ENCODE data around the gene CLEC4G. TPM values are rescaled to one million over a fixed set of nuclear protein-coding genes. Genes with fewer than 3 reads are reported as not detected.

CLEC4G gene
- total and polyA plus RNA-seq, 2 of the 13 experiments (the other 11 are each of a cell fraction or from before 2014, with no cell fraction given) = not detected

DNA sequence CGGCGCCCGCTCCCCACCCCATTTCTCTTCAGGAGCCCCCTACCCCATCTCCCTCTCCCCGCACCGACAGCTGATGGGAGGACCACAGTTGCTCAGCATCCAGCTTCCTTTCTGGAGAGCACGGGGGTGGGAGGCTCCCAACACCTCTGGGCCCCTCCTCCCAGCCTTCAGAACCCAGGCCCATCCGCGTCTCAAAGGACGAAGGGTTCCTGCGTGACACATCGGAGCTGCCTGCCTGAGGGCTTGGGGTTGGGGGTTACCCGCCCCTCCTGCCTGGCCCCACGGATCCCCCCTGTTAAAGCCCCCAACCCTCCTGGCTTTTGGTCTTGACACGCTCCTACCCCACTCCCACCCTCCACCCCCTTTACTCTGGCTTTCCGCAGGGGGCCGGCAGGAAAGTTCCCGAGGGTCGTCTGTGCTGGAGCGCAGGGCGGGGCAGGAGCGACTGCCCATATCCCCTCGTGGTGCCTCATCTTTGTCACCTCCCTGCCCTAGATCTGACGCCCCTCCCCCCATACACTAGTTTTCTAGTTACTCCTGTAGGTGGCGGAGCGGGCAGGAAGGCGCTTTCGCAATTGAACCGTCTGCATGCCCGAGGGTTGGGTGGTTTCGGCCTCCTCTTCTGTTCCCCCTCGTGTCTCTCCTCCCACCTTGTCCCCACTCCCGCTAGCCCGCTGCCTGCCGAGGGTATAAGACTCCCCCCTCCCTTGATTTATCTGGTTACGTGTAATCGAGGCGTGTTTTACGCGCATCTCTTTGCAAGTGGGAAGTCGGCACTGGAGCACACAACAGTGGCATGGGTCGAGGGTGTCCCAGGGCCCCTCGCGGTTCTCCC is 50.4 kb downstream of the CLEC4G start (continued):
- TF ChIP-seq, protein P1, sequence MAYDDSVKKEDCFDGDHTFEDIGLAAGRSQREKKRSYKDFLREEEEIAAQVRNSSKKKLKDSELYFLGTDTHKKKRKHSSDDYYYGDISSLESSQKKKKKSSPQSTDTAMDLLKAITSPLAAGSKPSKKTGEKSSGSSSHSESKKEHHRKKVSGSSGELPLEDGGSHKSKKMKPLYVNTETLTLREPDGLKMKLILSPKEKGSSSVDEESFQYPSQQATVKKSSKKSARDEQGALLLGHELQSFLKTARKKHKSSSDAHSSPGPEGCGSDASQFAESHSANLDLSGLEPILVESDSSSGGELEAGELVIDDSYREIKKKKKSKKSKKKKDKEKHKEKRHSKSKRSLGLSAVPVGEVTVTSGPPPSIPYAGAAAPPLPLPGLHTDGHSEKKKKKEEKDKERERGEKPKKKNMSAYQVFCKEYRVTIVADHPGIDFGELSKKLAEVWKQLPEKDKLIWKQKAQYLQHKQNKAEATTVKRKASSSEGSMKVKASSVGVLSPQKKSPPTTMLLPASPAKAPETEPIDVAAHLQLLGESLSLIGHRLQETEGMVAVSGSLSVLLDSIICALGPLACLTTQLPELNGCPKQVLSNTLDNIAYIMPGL (CRISPR knock-in tag; IDR thresholded peaks at IDR 0.05; ENCODE audit: borderline replicate concordance in 1 of 2, low read depth in 1 of 2) = peak in 1 of 2 experiments; percentile 75; a peak in 3 of 4 replicates
- no peak for TF ChIP-seq SAFB2 (CRISPR knock-in tag; IDR thresholded peaks at IDR 0.05; ENCODE audit: borderline replicate concordance, low read depth)
- TF ChIP-seq, protein P2, sequence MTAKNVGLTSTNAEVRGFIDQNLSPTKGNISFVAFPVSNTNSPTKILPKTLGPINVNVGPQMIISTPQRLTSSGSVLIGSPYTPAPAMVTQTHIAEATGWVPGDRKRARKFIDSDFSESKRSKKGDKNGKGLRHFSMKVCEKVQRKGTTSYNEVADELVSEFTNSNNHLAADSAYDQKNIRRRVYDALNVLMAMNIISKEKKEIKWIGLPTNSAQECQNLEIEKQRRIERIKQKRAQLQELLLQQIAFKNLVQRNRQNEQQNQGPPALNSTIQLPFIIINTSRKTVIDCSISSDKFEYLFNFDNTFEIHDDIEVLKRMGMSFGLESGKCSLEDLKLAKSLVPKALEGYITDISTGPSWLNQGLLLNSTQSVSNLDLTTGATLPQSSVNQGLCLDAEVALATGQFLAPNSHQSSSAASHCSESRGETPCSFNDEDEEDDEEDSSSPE (CRISPR knock-in tag; IDR thresholded peaks at IDR 0.05) = no peak
- TF ChIP-seq, protein P3, sequence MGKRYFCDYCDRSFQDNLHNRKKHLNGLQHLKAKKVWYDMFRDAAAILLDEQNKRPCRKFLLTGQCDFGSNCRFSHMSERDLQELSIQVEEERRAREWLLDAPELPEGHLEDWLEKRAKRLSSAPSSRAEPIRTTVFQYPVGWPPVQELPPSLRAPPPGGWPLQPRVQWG (CRISPR knock-in tag; IDR thresholded peaks at IDR 0.05; ENCODE audit: borderline replicate concordance, low read depth) = no peak
- no peak; the same call in 1 of the 2 replicates for TF ChIP-seq ZNF501 (CRISPR knock-in tag; IDR thresholded peaks at IDR 0.05)
- no peak; the same call in 1 of the 2 replicates for TF ChIP-seq STAG1 (CRISPR knock-in tag; IDR thresholded peaks at IDR 0.05)
- TF ChIP-seq, protein P4, sequence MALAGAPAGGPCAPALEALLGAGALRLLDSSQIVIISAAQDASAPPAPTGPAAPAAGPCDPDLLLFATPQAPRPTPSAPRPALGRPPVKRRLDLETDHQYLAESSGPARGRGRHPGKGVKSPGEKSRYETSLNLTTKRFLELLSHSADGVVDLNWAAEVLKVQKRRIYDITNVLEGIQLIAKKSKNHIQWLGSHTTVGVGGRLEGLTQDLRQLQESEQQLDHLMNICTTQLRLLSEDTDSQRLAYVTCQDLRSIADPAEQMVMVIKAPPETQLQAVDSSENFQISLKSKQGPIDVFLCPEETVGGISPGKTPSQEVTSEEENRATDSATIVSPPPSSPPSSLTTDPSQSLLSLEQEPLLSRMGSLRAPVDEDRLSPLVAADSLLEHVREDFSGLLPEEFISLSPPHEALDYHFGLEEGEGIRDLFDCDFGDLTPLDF (CRISPR knock-in tag; IDR thresholded peaks at IDR 0.05) = no peak
- TF ChIP-seq NR2F1 (CRISPR knock-in tag; IDR thresholded peaks at IDR 0.05) = no peak
- TF ChIP-seq CEBPB (IDR thresholded peaks at IDR 0.05; ENCODE audit: borderline replicate concordance, low read depth, low read length) = peak; percentile 94
- TF ChIP-seq, protein P5, sequence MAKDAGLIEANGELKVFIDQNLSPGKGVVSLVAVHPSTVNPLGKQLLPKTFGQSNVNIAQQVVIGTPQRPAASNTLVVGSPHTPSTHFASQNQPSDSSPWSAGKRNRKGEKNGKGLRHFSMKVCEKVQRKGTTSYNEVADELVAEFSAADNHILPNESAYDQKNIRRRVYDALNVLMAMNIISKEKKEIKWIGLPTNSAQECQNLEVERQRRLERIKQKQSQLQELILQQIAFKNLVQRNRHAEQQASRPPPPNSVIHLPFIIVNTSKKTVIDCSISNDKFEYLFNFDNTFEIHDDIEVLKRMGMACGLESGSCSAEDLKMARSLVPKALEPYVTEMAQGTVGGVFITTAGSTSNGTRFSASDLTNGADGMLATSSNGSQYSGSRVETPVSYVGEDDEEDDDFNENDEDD (CRISPR knock-in tag; IDR thresholded peaks at IDR 0.05; ENCODE audit: borderline replicate concordance) = no peak
- peak; percentile 47; the same call in 1 of the 2 replicates for TF ChIP-seq RXRB (CRISPR knock-in tag; IDR thresholded peaks at IDR 0.05; ENCODE audit: borderline replicate concordance)
- TF ChIP-seq SALL1 (CRISPR knock-in tag; IDR thresholded peaks at IDR 0.05) = 0 out of 2 replicates have a peak, but pooled peaks have one; percentile 11
- TF ChIP-seq, protein P6, sequence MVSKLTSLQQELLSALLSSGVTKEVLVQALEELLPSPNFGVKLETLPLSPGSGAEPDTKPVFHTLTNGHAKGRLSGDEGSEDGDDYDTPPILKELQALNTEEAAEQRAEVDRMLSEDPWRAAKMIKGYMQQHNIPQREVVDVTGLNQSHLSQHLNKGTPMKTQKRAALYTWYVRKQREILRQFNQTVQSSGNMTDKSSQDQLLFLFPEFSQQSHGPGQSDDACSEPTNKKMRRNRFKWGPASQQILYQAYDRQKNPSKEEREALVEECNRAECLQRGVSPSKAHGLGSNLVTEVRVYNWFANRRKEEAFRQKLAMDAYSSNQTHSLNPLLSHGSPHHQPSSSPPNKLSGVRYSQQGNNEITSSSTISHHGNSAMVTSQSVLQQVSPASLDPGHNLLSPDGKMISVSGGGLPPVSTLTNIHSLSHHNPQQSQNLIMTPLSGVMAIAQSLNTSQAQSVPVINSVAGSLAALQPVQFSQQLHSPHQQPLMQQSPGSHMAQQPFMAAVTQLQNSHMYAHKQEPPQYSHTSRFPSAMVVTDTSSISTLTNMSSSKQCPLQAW (CRISPR knock-in tag; IDR thresholded peaks at IDR 0.05) = peak; percentile 54
- peak; percentile 38; the same call in 1 of the 2 replicates for TF ChIP-seq ZNF605 (CRISPR knock-in tag; IDR thresholded peaks at IDR 0.05)
- 0 out of 2 replicates have a peak, but pooled peaks have one; percentile 21 for TF ChIP-seq ZNF724P (CRISPR knock-in tag; IDR thresholded peaks at IDR 0.05; ENCODE audit: borderline replicate concordance)
- no peak for TF ChIP-seq ZMAT3 (CRISPR knock-in tag; conservative IDR thresholded peaks at IDR 0.05)
- TF ChIP-seq TARDBP (CRISPR knock-in tag; IDR thresholded peaks at IDR 0.05) = peak; percentile 63; the same call in 1 of the 2 replicates
